ENCODE data around the gene CACNA1F. TPM values are rescaled to one million over a fixed set of nuclear protein-coding genes. Genes with fewer than 3 reads are reported as not detected.

CACNA1F gene
- total RNA-seq, 1 donor from 2014 or later, result 0.47 TPM

GRCh38 chrX:49266523-49267445 is 33.6 kb upstream of the CACNA1F start:
- no peaks in the 10 kb centered on the region for H3K36me3 Mint-ChIP-seq (ENCODE audit: unreplicated experiment)

DNA sequence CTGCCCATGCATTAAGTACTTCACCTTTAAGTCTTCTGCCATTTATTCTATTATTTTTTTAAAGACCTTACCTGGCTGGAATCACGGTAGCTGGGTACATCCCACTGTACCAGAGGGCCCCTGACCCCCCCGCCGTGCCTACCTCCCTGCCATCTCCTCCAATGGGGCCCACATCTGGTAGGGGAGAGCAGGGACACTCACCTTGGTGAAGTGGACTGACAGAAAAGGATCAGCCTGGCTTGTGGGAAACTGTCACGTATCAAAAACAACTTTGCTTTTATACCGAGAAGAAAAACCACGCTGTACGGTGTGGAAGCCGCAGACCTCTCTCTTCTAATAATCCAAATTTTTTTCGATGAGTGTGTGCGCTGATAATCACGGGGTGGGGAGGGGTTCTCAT is 31.3 kb upstream of the CACNA1F start, which contains the start of gene FOXP3:
Gene FOXP3 (minus strand): TSS at position 251 of the 400 bp plus-strand sequence. CDS start 6,205 bp downstream, outside the sequence.
- H3K27ac Mint-ChIP-seq (ENCODE audit: unreplicated experiment), result peak within 1 kb of the TSS; percentile 28
- H3K27me3 Mint-ChIP-seq (ENCODE audit: unreplicated experiment), result peaks cover 5% of the 10 kb centered on the region
- DNase-seq, result no peak
- H3K9me3 Mint-ChIP-seq (ENCODE audit: unreplicated experiment), result peaks cover 15% of the 10 kb centered on the region
- TF ChIP-seq CTCF (IDR thresholded peaks at IDR 0.05; ENCODE audit: partially characterized antibody, unreplicated experiment), result no peak
- no peak within 1 kb of the TSS for H3K4me3 Mint-ChIP-seq (ENCODE audit: unreplicated experiment)
- H3K4me1 Mint-ChIP-seq (ENCODE audit: low read depth, unreplicated experiment), result peaks cover 11% of the 10 kb centered on the region
- H3K36me3 Mint-ChIP-seq (ENCODE audit: unreplicated experiment), result no peaks in the 10 kb centered on the region

More at GRCh38 chrX:49266523-49267445, 33.6 kb upstream of the CACNA1F start:
- Mint-ChIP-seq H3K4me1 (ENCODE audit: low read depth, unreplicated experiment) (peaks cover 14% of the 10 kb centered on the region), H3K4me3 (ENCODE audit: unreplicated experiment) (peak overlapping the region; percentile 100), H3K9me3 (ENCODE audit: unreplicated experiment) (peaks cover 15% of the 10 kb centered on the region), H3K27me3 (ENCODE audit: unreplicated experiment) (peaks cover 9% of the 10 kb centered on the region), H3K27ac (ENCODE audit: unreplicated experiment) (peak overlapping the region; percentile 100)
- no peak for DNase-seq
- TF ChIP-seq CTCF (IDR thresholded peaks at IDR 0.05; ENCODE audit: partially characterized antibody, unreplicated experiment), result no peak

DNA sequence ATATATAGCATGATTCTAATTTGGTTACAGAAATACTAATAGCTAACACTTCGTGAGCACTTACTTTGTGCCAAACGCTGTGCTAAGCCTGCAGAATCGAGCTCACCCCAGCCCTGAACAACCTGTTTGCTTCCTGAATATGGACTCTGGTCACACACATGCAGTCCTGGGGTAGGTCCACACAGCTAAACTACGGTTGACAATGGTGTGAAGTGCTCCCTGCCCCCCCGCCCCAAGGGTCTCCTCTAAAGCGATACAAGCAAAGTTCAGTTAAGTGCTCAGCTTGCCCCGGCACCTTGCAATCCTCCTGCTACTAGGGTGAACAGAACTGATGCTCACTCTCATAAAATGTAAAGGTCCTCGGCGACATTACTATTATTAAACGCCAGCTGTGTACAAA is 30.5 kb upstream of the CACNA1F start:
- Mint-ChIP-seq H3K36me3 (ENCODE audit: unreplicated experiment) (no peaks in the 10 kb centered on the region), H3K4me1 (ENCODE audit: low read depth, unreplicated experiment) (peaks cover 11% of the 10 kb centered on the region), H3K27ac (ENCODE audit: unreplicated experiment) (no peak overlapping the region), H3K9me3 (ENCODE audit: unreplicated experiment) (peaks cover 11% of the 10 kb centered on the region), H3K4me3 (ENCODE audit: unreplicated experiment) (no peak overlapping the region), H3K27me3 (ENCODE audit: unreplicated experiment) (no peaks in the 10 kb centered on the region)
- DNase-seq, result no peak
- TF ChIP-seq CTCF (IDR thresholded peaks at IDR 0.05; ENCODE audit: partially characterized antibody, unreplicated experiment), result no peak

DNA sequence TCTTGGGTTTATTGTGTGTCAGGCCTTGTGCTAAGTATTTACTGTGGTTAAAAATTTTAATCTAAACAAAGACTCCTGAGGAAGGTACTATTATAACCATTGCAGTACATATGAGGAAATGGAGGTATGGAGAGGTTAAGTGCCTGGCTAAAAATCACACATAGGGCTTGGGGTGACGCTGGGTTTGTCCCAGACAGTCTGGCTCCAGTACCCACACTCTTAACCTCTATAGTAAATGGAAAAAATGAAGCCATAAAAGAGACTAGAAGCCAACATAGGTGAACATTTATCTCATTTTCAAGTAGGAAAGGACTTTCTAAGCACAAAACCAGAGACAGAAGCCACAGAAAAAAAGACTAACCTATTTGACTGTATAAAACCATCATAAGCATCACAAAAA is 29.5 kb upstream of the CACNA1F start:
- peaks cover 9% of the 10 kb centered on the region for H3K9me3 Mint-ChIP-seq (ENCODE audit: unreplicated experiment)
- H3K36me3 Mint-ChIP-seq (ENCODE audit: unreplicated experiment), result no peaks in the 10 kb centered on the region
- peaks cover 10% of the 10 kb centered on the region for H3K4me1 Mint-ChIP-seq (ENCODE audit: low read depth, unreplicated experiment)
- H3K27ac Mint-ChIP-seq (ENCODE audit: unreplicated experiment), result no peak overlapping the region
- H3K4me3 Mint-ChIP-seq (ENCODE audit: unreplicated experiment), result no peak overlapping the region
- no peaks in the 10 kb centered on the region for H3K27me3 Mint-ChIP-seq (ENCODE audit: unreplicated experiment)
- no peak for DNase-seq
- TF ChIP-seq CTCF (IDR thresholded peaks at IDR 0.05; ENCODE audit: partially characterized antibody, unreplicated experiment), result no peak

Measured in glutamatergic neuron (in vitro differentiated cells).